IMR-90 (cell line): ENCODE data around the gene NPB. TPM values are rescaled to one million over a fixed set of nuclear protein-coding genes. Genes with fewer than 3 reads are reported as not detected.

Experiments
- ATAC-seq: fragments of 200-7000 bp; cut with Tn5 transposase; 2 replicates; pipeline ENCODE4 v1.9.1; 2020; ENCODE audit warnings: low read depth, mild to moderate bottlenecking, moderate library complexity
- BruUV-seq: library from RNA; stranded (reverse); fragments of 400-500 nt; replicated peaks from 2 replicates; lab custom pipeline; 2021; lab: Mats Ljungman, UMichigan
- CTCF ChIA-PET: fragments of 300-600 bp; formaldehyde crosslinking; extraction: SDS; loops from one replicate; lab custom pipeline; 2021; ENCODE audit warnings: antibody characterized with exemption; lab: Yijun Ruan, JAX
- POLR2A ChIA-PET: fragments of 300-600 bp; sonication (Branson Sonifier 250); formaldehyde crosslinking; loops from one replicate; lab custom pipeline; 2022; ENCODE audit warnings: antibody characterized with exemption; ENCODE audit not compliant: unreplicated experiment; lab: Charles Lee
- DNase-seq: peaks from one replicate; pipeline ENCODE4 v3.0.0; 2013
- H2AFZ ChIP-seq: replicated peaks from 2 replicates; pipeline ENCODE3; 2013; ENCODE audit warnings: low read length, mild to moderate bottlenecking; ENCODE audit not compliant: poor library complexity
- H2AK5ac ChIP-seq: 2 replicates; pipeline ENCODE4 v1.6.1; 2013; ENCODE audit warnings: low read depth, low read length, inconsistent platforms
- H2AK9ac ChIP-seq: replicated peaks from 2 replicates; pipeline ENCODE3; 2013; ENCODE audit warnings: mild to moderate bottlenecking, low read depth, low read length, moderate library complexity; ENCODE audit not compliant: poor library complexity
- H2BK120ac ChIP-seq: 2 replicates; pipeline ENCODE4 v1.6.1; 2013; ENCODE audit warnings: low read depth, low read length, inconsistent platforms
- H2BK15ac ChIP-seq: 3 replicates; pipeline ENCODE4 v1.6.1; 2013; ENCODE audit warnings: low read depth, low read length, inconsistent platforms
- H2BK20ac ChIP-seq: 2 replicates; pipeline ENCODE4 v1.6.1; 2013; ENCODE audit warnings: low read depth, mild to moderate bottlenecking, inconsistent platforms, low read length, moderate library complexity
- H2BK5ac ChIP-seq: 2 replicates; pipeline ENCODE4 v1.6.1; 2013; ENCODE audit warnings: mild to moderate bottlenecking, low read depth, low read length, inconsistent platforms; ENCODE audit not compliant: poor library complexity, severe bottlenecking
- H3K14ac ChIP-seq: replicated peaks from 2 replicates; pipeline ENCODE4 v1.6.1; 2013; ENCODE audit warnings: low read depth, low read length, inconsistent platforms
- H3K18ac ChIP-seq: 2 replicates; pipeline ENCODE4 v1.6.1; 2013; ENCODE audit warnings: low read depth, low read length, control low read depth
- H3K23ac ChIP-seq: 2 replicates; pipeline ENCODE4 v1.6.1; 2013; ENCODE audit warnings: low read depth, low read length, inconsistent platforms
- H3K27ac ChIP-seq: 2 replicates; pipeline ENCODE4 v1.5.1; 2013; ENCODE audit warnings: mild to moderate bottlenecking, control low read depth, low read length; ENCODE audit not compliant: insufficient read depth
- H3K27me3 ChIP-seq: 2 replicates; pipeline ENCODE4 v1.6.1; 2013; ENCODE audit warnings: low read length; ENCODE audit not compliant: control insufficient read depth, insufficient read depth
- H3K36me3 ChIP-seq: 2 replicates; pipeline ENCODE4 v1.6.1; 2013; ENCODE audit warnings: low read length, mixed read lengths; ENCODE audit not compliant: control insufficient read depth, insufficient read depth
- H3K4ac ChIP-seq: 2 replicates; pipeline ENCODE4 v1.6.1; 2013; ENCODE audit warnings: low read depth, low read length, inconsistent platforms
- H3K4me1 ChIP-seq: 2 replicates; pipeline ENCODE4 v1.6.1; 2013; ENCODE audit warnings: low read length, mixed read lengths; ENCODE audit not compliant: control insufficient read depth, insufficient read depth
- H3K4me2 ChIP-seq: 2 replicates; pipeline ENCODE4 v1.6.1; 2013; ENCODE audit warnings: low read depth, mild to moderate bottlenecking, control low read depth, low read length, moderate library complexity
- H3K4me3 ChIP-seq: 2 replicates; pipeline ENCODE4 v1.5.1; 2013; ENCODE audit warnings: low read depth, mild to moderate bottlenecking, control low read depth, low read length, moderate library complexity; ENCODE audit not compliant: insufficient read depth
- H3K56ac ChIP-seq: 2 replicates; pipeline ENCODE4 v1.6.1; 2013; ENCODE audit warnings: low read length, inconsistent platforms; ENCODE audit not compliant: insufficient read depth; ENCODE audit errors: extremely low read depth
- H3K79me1 ChIP-seq, 2 experiments: 2 replicates each; pipeline ENCODE4 v1.6.1; 2013; ENCODE audit warnings: low read length in 2 of 2, inconsistent platforms in 1 of 2, low read depth in 1 of 2
- H3K9ac ChIP-seq: 2 replicates; pipeline ENCODE4 v1.6.1; 2013; ENCODE audit warnings: low read depth, low read length, control low read depth
- H3K9me1 ChIP-seq: 2 replicates; pipeline ENCODE4 v1.6.1; 2013; ENCODE audit warnings: low read length, inconsistent platforms; ENCODE audit not compliant: insufficient read depth
- H3K9me3 ChIP-seq: 2 replicates; pipeline ENCODE4 v1.6.1; 2013; ENCODE audit warnings: low read length; ENCODE audit not compliant: control insufficient read depth, insufficient read depth
- H4K20me1 ChIP-seq: 2 replicates; pipeline ENCODE4 v1.6.1; 2013; ENCODE audit warnings: low read length, inconsistent platforms; ENCODE audit not compliant: insufficient read depth
- H4K5ac ChIP-seq: 2 replicates; pipeline ENCODE4 v1.6.1; 2013; ENCODE audit warnings: mild to moderate bottlenecking, low read depth, low read length, control low read depth
- H4K8ac ChIP-seq, 2 experiments: 2 replicates each; pipeline ENCODE4 v1.6.1; 2013; ENCODE audit warnings: low read depth in 2 of 2, low read length in 2 of 2, control low read depth in 1 of 2, inconsistent platforms in 1 of 2
- H4K91ac ChIP-seq: 2 replicates; pipeline ENCODE4 v1.6.1; 2013; ENCODE audit warnings: low read depth, low read length, inconsistent platforms; ENCODE audit not compliant: insufficient read depth
- FOS ChIP-seq: fragments of 150-350 bp; IDR thresholded peaks from 2 replicates; pipeline ENCODE4 v1.6.1; 2016; ENCODE audit warnings: low read depth, low read length
- MAFK ChIP-seq: IDR thresholded peaks from 2 replicates; pipeline ENCODE4 v1.6.1; 2012; ENCODE audit warnings: low read depth, low read length, improper control_type of control experiment
- MAZ ChIP-seq: IDR thresholded peaks from 2 replicates; pipeline ENCODE4 v1.6.1; 2012; ENCODE audit warnings: low read depth, mild to moderate bottlenecking, low read length, improper control_type of control experiment, moderate library complexity, borderline replicate concordance
- RAD21 ChIP-seq: IDR thresholded peaks from 2 replicates; pipeline ENCODE4 v1.6.1; 2012; ENCODE audit warnings: low read length, improper control_type of control experiment
- SMC3 ChIP-seq: fragments of 150-350 bp; IDR thresholded peaks from 2 replicates; pipeline ENCODE4 v1.6.1; 2016; ENCODE audit warnings: low read depth, mild to moderate bottlenecking, antibody characterized with exemption, low read length, moderate library complexity
- WGBS, 2 experiments: methylation state at CpG; one replicate each; pipeline versions ENCODE4 v1.1.5 to v1.1.7; 2013; ENCODE audit warnings: missing lambda C conversion rate in 2 of 2; ENCODE audit not compliant: insufficient read length in 1 of 2; ENCODE audit errors: extremely low coverage in 2 of 2; 5-methylcytosine and 5-hydroxymethylcytosine counted together
- dilution Hi-C: fragments of 300-500 bp; cut with HindIII; formaldehyde crosslinking; loops from one replicate; pipeline ENCODE4 v1.14.3; 2018; ENCODE audit warnings: low sequenced_read_pairs; ENCODE audit not compliant: unreplicated experiment
- in situ Hi-C: fragments of 300-500 bp; cut with MboI; formaldehyde crosslinking; loops from 3 replicates; pipeline ENCODE4 v1.14.3; 2019; ENCODE audit warnings: low sequenced_read_pairs, inconsistent platforms, mixed read lengths
- intact Hi-C: fragments of 100-400 bp; cut with micrococcal nuclease; formaldehyde crosslinking; loops from 2 replicates; pipeline ENCODE4 v1.10.0; 2022
- polyA plus RNA-seq, 3 experiments: library from polyadenylated mRNA; depleted of rRNA; stranded (reverse); fragments of >200 nt; gene quantifications; 2 replicates each; pipeline ENCODE4 v1.2.3, GENCODE V29; 2012; ENCODE audit warnings: low replicate concordance in 1 of 3
- total RNA-seq: library from RNA; depleted of rRNA; stranded (reverse); fragments of >200 nt; gene quantifications from 2 replicates; pipeline ENCODE4 v1.2.3, GENCODE V29; 2012
- TF ChIP-seq, protein P1 (sequence below): conservative IDR thresholded peaks from 2 replicates; pipeline ENCODE4 v1.5.1; 2012; ENCODE audit warnings: mild to moderate bottlenecking, low read depth, low read length, improper control_type of control experiment

Gene NPB
- total and polyA plus RNA-seq, 2 of the 4 experiments (the other 2 are of a cell fraction), result 0.51 TPM; not detected in 1

GRCh38 chr17:81858170-81858966, 43.7 kb upstream of the NPB start:
- H3K56ac ChIP-seq, result no peak overlapping the region
- DNase-seq, result no peak

More at GRCh38 chr17:81858170-81858966, 43.7 kb upstream of the NPB start:
- Histone ChIP-seq H3K4me2 (peak overlapping the region; percentile 98; the same call in 1 of the 2 replicates), H2AK5ac (0 out of 2 replicates have a peak overlapping the region, but pooled peaks have one; percentile 86), H2BK20ac (no peak overlapping the region), H2BK15ac (no peak overlapping the region), H3K9me1 (peaks cover 20% of the 10 kb centered on the region), H4K20me1 (peaks cover 53% of the 10 kb centered on the region), H3K4me3 (peak overlapping the region; percentile 82; the same call in 1 of the 2 replicates), H2BK120ac (no peak overlapping the region), H3K4me1 (peaks cover 18% of the 10 kb centered on the region), H2AK9ac (peak overlapping the region; percentile 67), H3K9me3 (no peaks in the 10 kb centered on the region), H4K5ac (no peak overlapping the region), H3K14ac (no peak overlapping the region), H3K23ac (peak overlapping the region; percentile 94), H3K4ac (no peak overlapping the region), H4K8ac (no peak overlapping the region), H3K36me3 (peaks cover 46% of the 10 kb centered on the region), H3K9ac (no peak overlapping the region; the same call in 1 of the 2 replicates), H4K91ac (no peak overlapping the region), H2BK5ac (no peak overlapping the region), H2AFZ (peak overlapping the region; percentile 43), H3K27ac (no peak overlapping the region), H3K79me1 (peaks cover 17 to 68% of the 10 kb centered on the region in 2 experiments), H3K27me3 (no peaks in the 10 kb centered on the region), H3K18ac (no peak overlapping the region)
- WGBS, 2 experiments, result 94% methylated on average over 24 of the region's 30 CpGs; no CpG with 5 or more reads in 1 of the 2 experiments
- POLR2A ChIA-PET, result interaction anchor here (0.5 kb wide), 1 partner anchor 34 kb away, joined by 3 read pairs; no protein-coding TSS in a partner anchor
- intact Hi-C loops (no loop called here), dilution Hi-C loops (no loop called here), in situ Hi-C loops (no loop called here)
- TF ChIP-seq RAD21 (no peak), SMC3 (no peak), FOS (no peak), MAZ (no peak), MAFK (no peak)
- TF ChIP-seq, protein P1, sequence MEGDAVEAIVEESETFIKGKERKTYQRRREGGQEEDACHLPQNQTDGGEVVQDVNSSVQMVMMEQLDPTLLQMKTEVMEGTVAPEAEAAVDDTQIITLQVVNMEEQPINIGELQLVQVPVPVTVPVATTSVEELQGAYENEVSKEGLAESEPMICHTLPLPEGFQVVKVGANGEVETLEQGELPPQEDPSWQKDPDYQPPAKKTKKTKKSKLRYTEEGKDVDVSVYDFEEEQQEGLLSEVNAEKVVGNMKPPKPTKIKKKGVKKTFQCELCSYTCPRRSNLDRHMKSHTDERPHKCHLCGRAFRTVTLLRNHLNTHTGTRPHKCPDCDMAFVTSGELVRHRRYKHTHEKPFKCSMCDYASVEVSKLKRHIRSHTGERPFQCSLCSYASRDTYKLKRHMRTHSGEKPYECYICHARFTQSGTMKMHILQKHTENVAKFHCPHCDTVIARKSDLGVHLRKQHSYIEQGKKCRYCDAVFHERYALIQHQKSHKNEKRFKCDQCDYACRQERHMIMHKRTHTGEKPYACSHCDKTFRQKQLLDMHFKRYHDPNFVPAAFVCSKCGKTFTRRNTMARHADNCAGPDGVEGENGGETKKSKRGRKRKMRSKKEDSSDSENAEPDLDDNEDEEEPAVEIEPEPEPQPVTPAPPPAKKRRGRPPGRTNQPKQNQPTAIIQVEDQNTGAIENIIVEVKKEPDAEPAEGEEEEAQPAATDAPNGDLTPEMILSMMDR, result no peak
- BruUV-seq, result no TSS peak
- no peak for ATAC-seq
- CTCF ChIA-PET, result no interaction called here
